CD4-positive, CD25-positive, alpha-beta regulatory T cell (primary cell): Measurements from ENCODE around the gene TMEM41B. TPM values are rescaled to one million over a fixed set of nuclear protein-coding genes. Genes with fewer than 3 reads are reported as not detected.

Experiments used
- ATAC-seq, 2 donors: fragments of 150-1000 bp; cut with Tn5 transposase; one replicate each; pipeline ENCODE4 v1.10.0; 2021; ENCODE audit warnings: low read depth in 2 of 2, moderate number of reproducible peaks in 2 of 2, moderate library complexity in 1 of 2
- DNase-seq, 3 donors: peaks; one replicate each; pipeline versions ENCODE4 v3.0.0 to v3.0.0-alpha.2; 2012 to 2022; ENCODE audit warnings: mixed read lengths in 1 of 3
- H3K27ac ChIP-seq: one replicate; pipeline ENCODE4 v1.7.0; 2013; ENCODE audit warnings: mild to moderate bottlenecking, low read length; ENCODE audit not compliant: insufficient read depth, poor library complexity, severe bottlenecking
- H3K27me3 ChIP-seq: one replicate; pipeline ENCODE4 v1.7.0; 2013; ENCODE audit warnings: low read length; ENCODE audit not compliant: control insufficient read depth, insufficient read depth
- H3K36me3 ChIP-seq: one replicate; pipeline ENCODE4 v1.7.0; 2013; ENCODE audit warnings: mild to moderate bottlenecking, low read length, moderate library complexity; ENCODE audit not compliant: control insufficient read depth, insufficient read depth
- H3K4me1 ChIP-seq: 2 replicates; pipeline ENCODE4 v1.7.0; 2013; ENCODE audit warnings: mild to moderate bottlenecking, low read length; ENCODE audit not compliant: insufficient read depth, control insufficient read depth, poor library complexity, severe bottlenecking
- H3K4me3 ChIP-seq: one replicate; pipeline ENCODE4 v1.7.0; 2013; ENCODE audit warnings: low read depth, mild to moderate bottlenecking, low read length, moderate library complexity
- H3K9me3 ChIP-seq, 2 experiments: 1 replicate in 1 of 2; 2 replicates in 1 of 2; pipeline ENCODE4 v1.7.0; 2013; ENCODE audit warnings: low read length in 2 of 2, mild to moderate bottlenecking in 1 of 2, moderate library complexity in 1 of 2; ENCODE audit not compliant: control insufficient read depth in 2 of 2
- H3K27ac Mint-ChIP-seq, 3 donors: one replicate each; pipeline ENCODE4 v1.8.0; 2020 to 2022; ENCODE audit warnings: mild to moderate bottlenecking in 3 of 3, mixed read lengths in 3 of 3, moderate library complexity in 2 of 3
- H3K27me3 Mint-ChIP-seq: one replicate; pipeline ENCODE4 v1.8.0; 2022; ENCODE audit warnings: mild to moderate bottlenecking, mixed read lengths
- H3K36me3 Mint-ChIP-seq: one replicate; pipeline ENCODE4 v1.8.0; 2020; ENCODE audit warnings: mixed read lengths
- H3K4me1 Mint-ChIP-seq, 4 donors: one replicate each; pipeline ENCODE4 v1.8.0; 2020 to 2022; ENCODE audit warnings: mixed read lengths in 4 of 4, mild to moderate bottlenecking in 1 of 4
- H3K4me3 Mint-ChIP-seq, 4 donors: one replicate each; pipeline ENCODE4 v1.8.0; 2020 to 2022; ENCODE audit warnings: mild to moderate bottlenecking in 4 of 4, mixed read lengths in 4 of 4, moderate library complexity in 3 of 4
- H3K9me3 Mint-ChIP-seq, 7 donors: one replicate each; pipeline ENCODE4 v1.8.0; 2020 to 2022; ENCODE audit warnings: mixed read lengths in 7 of 7, mild to moderate bottlenecking in 3 of 7, moderate library complexity in 2 of 7
- polyA plus RNA-seq, 4 donors: library from polyadenylated mRNA; unstranded; fragments of 300-500 nt; fragmentation: Illumina TruSeq; gene quantifications; one replicate each; pipeline ENCODE4 v1.2.3, GENCODE V29; 2021
- total RNA-seq: library from RNA; stranded (reverse); gene quantifications from one replicate; pipeline ENCODE4 v1.2.3, GENCODE V29; 2022

TMEM41B gene
- total and polyA plus RNA-seq, 5 donors from 2014 or later = 5.0 to 35.5 (median 12.1) TPM

GRCh38 chr11:9293646-9294045, 20.7 kb downstream of the TMEM41B start:
- no peak for ATAC-seq
- H3K4me1 Mint-ChIP-seq = peaks cover 0 to 7% (median 2%) of the 10 kb centered on the region in 4 donors
- DNase-seq = no peak
- Histone ChIP-seq H3K4me1 (no peaks in the 10 kb centered on the region), H3K36me3 (peaks cover 9% of the 10 kb centered on the region), H3K27ac (no peak overlapping the region), H3K4me3 (no peak overlapping the region), H3K9me3 (no peaks in the 10 kb centered on the region), H3K27me3 (no peaks in the 10 kb centered on the region)
- no peak overlapping the region for H3K4me3 Mint-ChIP-seq
- H3K36me3 Mint-ChIP-seq = peaks cover 5% of the 10 kb centered on the region
- no peaks in the 10 kb centered on the region for H3K27me3 Mint-ChIP-seq
- no peaks in the 10 kb centered on the region for H3K9me3 Mint-ChIP-seq
- H3K27ac Mint-ChIP-seq = peak overlapping the region in 1 of 3 donors; percentile 14

DNA sequence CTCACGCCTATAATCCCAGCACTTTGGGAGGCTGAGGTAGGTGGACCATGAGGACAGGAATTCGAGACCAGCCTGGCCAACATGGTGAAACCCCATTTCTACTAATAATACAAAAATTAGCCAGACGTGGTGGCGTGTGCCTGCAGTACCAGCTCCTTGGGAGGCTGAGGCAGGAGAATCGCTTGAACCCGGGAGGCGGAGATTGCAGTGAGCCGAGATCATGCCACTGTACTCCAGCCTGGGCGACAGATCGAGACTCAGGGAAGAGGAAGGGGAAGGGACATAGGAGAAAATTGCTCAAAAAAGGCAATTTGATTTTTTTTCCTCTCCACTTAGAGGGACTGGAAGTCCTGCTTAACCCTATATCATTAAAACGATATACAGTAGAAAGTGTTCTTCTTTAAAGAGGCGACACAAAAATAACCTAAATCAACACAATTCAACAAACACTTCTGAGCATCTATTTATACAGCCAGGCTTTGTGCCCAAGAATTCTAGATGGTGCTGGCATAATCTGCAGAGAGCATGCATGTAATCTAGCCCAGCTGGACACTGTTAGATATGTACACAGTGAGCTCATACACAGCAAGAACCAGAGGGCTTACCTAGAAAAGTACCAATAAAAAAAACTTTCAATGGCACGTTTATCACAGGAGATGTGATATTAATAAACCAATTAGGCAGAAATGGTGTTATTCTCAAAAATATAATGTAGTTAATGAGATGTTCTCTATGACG, 28.4 kb downstream of the TMEM41B start:
- H3K27me3 ChIP-seq = no peaks in the 10 kb centered on the region
- H3K4me3 Mint-ChIP-seq = no peak overlapping the region
- ATAC-seq = no peak
- no peaks in the 10 kb centered on the region for H3K27me3 Mint-ChIP-seq
- no peaks in the 10 kb centered on the region for H3K9me3 Mint-ChIP-seq
- H3K9me3 ChIP-seq = no peaks in the 10 kb centered on the region
- DNase-seq = no peak
- peaks cover 4% of the 10 kb centered on the region for H3K36me3 Mint-ChIP-seq
- H3K36me3 ChIP-seq = peaks cover 17% of the 10 kb centered on the region
- H3K27ac Mint-ChIP-seq = peak overlapping the region in 1 of 3 donors; percentile 52
- no peak overlapping the region for H3K4me3 ChIP-seq
- peaks cover 0 to 7% (median 4%) of the 10 kb centered on the region in 4 donors for H3K4me1 Mint-ChIP-seq
- H3K4me1 ChIP-seq = no peaks in the 10 kb centered on the region
- H3K27ac ChIP-seq = no peak overlapping the region

- no peaks in the 10 kb centered on the region for H3K27me3 Mint-ChIP-seq
- Histone ChIP-seq H3K27me3 (no peaks in the 10 kb centered on the region), H3K9me3 (no peaks in the 10 kb centered on the region), H3K4me3 (peak overlapping the region; percentile 26), H3K27ac (no peak overlapping the region), H3K4me1 (peaks cover 10% of the 10 kb centered on the region), H3K36me3 (peaks cover 9% of the 10 kb centered on the region)
- H3K36me3 Mint-ChIP-seq = peaks cover 4% of the 10 kb centered on the region
- peaks cover 7 to 22% (median 11%) of the 10 kb centered on the region in 4 donors for H3K4me1 Mint-ChIP-seq
- ATAC-seq (peak; percentile 75 to 81), DNase-seq (peak in 2 of 3 donors; percentile 39 to 79)
- peak overlapping the region; percentile 15 to 33 (median 20) for H3K27ac Mint-ChIP-seq
- H3K9me3 Mint-ChIP-seq = no peaks in the 10 kb centered on the region
- H3K4me3 Mint-ChIP-seq = peak overlapping the region in 3 of 4 donors; percentile 7 to 58 (median 28)
Observed at GRCh38 chr11:9280655-9281301, 33.6 kb downstream of the TMEM41B start.

DNA sequence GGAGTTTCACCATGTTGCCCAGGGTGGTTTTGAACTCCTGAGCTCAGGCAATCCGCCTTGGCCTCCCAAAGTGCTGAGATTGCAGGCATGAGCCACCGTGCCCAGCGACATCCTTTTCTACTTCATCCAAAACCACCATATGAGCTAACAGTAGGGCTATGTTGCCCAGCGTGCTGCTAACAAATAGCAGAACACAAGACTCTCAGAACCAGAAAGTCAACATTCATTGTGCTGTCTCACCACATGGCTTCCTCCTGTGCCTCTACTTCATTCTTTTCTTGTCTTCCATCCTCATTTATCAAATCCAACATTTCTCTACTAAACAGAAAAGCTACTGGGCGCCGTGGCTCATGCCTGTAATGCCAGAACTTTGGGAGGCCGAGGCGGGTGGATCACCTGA, 37.2 kb downstream of the TMEM41B start:
- ATAC-seq (no peak), DNase-seq (no peak)
- Histone ChIP-seq H3K36me3 (no peaks in the 10 kb centered on the region), H3K4me3 (no peak overlapping the region), H3K9me3 (no peaks in the 10 kb centered on the region), H3K4me1 (peaks cover 10% of the 10 kb centered on the region), H3K27ac (no peak overlapping the region), H3K27me3 (no peaks in the 10 kb centered on the region)
- H3K27me3 Mint-ChIP-seq = no peaks in the 10 kb centered on the region
- no peaks in the 10 kb centered on the region for H3K9me3 Mint-ChIP-seq
- no peak overlapping the region for H3K27ac Mint-ChIP-seq
- peaks cover 7 to 22% (median 11%) of the 10 kb centered on the region in 4 donors for H3K4me1 Mint-ChIP-seq
- no peak overlapping the region for H3K4me3 Mint-ChIP-seq
- peaks cover 4% of the 10 kb centered on the region for H3K36me3 Mint-ChIP-seq

GRCh38 chr11:9276571-9276970, 37.8 kb downstream of the TMEM41B start:
- H3K4me1 Mint-ChIP-seq = peaks cover 7 to 22% (median 11%) of the 10 kb centered on the region in 4 donors
- no peaks in the 10 kb centered on the region for H3K9me3 Mint-ChIP-seq
- no peaks in the 10 kb centered on the region for H3K27me3 Mint-ChIP-seq
- H3K4me3 Mint-ChIP-seq = no peak overlapping the region
- DNase-seq (no peak), ATAC-seq (no peak)
- peak overlapping the region in 1 of 3 donors; percentile 60 for H3K27ac Mint-ChIP-seq
- Histone ChIP-seq H3K4me3 (no peak overlapping the region), H3K4me1 (peaks cover 10% of the 10 kb centered on the region), H3K27me3 (no peaks in the 10 kb centered on the region), H3K36me3 (no peaks in the 10 kb centered on the region), H3K9me3 (no peaks in the 10 kb centered on the region), H3K27ac (no peak overlapping the region)
- H3K36me3 Mint-ChIP-seq = peaks cover 4% of the 10 kb centered on the region

DNA sequence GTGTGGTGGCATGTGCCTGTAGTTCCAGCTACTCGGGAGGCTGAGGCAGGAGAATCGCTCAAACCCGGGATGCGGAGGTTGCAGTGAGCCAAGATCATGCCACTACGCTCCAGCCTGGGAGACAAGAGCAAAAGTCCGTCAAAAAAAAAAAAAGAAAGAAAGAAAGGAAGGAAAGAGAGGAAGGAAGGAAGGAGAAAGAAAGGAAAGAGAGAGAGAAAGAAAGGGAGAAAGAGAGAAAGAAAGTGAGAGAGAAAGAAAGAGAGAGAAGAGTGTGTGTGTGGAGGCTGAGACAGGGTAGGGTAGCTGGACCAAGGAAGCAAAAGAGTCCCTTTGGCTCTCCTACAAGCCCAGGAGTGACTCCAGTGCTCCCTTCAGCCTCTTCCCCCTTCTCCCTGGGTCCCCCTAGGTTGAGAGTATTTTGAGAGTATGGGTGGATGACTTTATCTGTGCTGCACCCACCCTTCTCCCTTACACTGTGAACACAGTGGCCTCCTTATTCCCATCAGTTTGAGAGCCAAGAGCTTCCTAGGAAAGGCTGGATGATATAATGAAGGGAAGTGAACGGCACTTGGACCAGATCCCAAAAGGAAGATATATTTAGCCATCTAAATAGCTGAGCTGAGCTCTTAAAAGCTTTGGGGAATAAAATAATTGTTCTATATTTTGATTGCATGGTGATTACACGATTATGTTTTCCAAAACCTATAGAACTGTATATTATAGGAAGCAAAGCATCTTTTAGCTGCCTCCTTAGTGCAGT, 39.7 kb downstream of the TMEM41B start:
- Histone ChIP-seq H3K4me1 (no peaks in the 10 kb centered on the region), H3K27me3 (no peaks in the 10 kb centered on the region), H3K4me3 (no peak overlapping the region), H3K36me3 (no peaks in the 10 kb centered on the region), H3K9me3 (no peaks in the 10 kb centered on the region), H3K27ac (no peak overlapping the region)
- Mint-ChIP-seq H3K4me3 (no peak overlapping the region), H3K27ac (no peak overlapping the region), H3K36me3 (peaks cover 4% of the 10 kb centered on the region), H3K27me3 (peaks cover 10% of the 10 kb centered on the region), H3K4me1 (peaks cover 0 to 4% (median 3%) of the 10 kb centered on the region in 4 donors), H3K9me3 (no peaks in the 10 kb centered on the region)
- no peak for DNase-seq
- no peak for ATAC-seq

DNA sequence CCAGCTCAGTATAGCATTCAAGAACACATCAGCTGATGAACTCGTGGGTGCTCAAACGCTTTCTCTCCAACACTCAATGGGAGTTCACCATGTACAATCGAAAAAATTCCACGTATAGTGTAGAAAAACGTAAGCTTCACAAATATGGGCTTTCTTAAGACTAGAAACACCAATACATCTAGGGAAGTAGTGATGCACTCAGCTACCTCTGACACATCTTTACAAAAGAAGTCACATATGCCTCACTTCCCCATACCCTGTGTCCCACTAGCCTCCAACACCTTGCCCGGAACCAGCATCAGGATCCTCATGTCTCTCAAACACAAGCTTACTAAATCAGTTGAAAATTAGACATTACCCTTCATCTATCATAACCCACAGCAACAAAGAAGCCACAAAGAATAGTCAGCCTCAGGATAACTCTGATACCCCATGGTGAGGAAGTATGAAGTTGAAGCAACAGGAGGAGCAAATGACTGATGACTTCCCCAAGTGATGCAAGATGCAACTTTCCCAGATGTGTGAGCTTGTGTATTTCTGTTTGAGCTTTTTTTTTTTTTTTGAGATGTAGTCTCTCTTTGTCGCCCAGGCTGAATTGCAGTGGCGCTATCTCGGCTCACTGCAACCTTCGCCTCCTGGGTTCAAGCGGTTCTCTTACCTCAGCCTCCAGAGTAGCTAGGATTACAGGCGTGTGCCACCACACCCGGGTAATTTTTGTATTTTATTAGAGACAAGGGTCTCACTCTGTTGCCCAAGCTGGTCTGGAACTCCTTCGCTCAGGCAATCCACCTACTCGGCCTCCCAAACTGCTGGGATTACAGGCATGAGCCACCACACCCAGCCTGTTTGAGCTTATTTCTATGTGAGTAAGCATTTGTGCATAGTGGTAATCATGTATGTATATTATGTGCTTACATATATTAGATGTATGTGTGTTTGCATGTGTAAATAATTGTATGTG, 40.7 kb downstream of the TMEM41B start:
- Mint-ChIP-seq H3K4me1 (peaks cover 0 to 4% (median 3%) of the 10 kb centered on the region in 4 donors), H3K27ac (no peak overlapping the region), H3K9me3 (no peaks in the 10 kb centered on the region), H3K36me3 (peaks cover 4% of the 10 kb centered on the region), H3K27me3 (peaks cover 10% of the 10 kb centered on the region), H3K4me3 (no peak overlapping the region)
- Histone ChIP-seq H3K36me3 (no peaks in the 10 kb centered on the region), H3K4me3 (no peak overlapping the region), H3K9me3 (no peaks in the 10 kb centered on the region), H3K27ac (no peak overlapping the region), H3K4me1 (no peaks in the 10 kb centered on the region), H3K27me3 (no peaks in the 10 kb centered on the region)
- DNase-seq = no peak
- peak in 1 of 2 donors; percentile 31 for ATAC-seq
